HG03457 (cell line): ENCODE measurements around the gene DDX49.
"Not testable (repeated sequence)": the region's sequence is repeated elsewhere in the genome, so short reads cannot be mapped to it uniquely, and the experiment has no call there.

Source experiments
- ATAC-seq: cut with Tn5 transposase; IDR thresholded peaks from one replicate; pipeline ENCODE4 v1.9.1; 2021; ENCODE audit warnings: moderate number of reproducible peaks; ENCODE audit not compliant: unreplicated experiment

The DDX49 gene

DNA sequence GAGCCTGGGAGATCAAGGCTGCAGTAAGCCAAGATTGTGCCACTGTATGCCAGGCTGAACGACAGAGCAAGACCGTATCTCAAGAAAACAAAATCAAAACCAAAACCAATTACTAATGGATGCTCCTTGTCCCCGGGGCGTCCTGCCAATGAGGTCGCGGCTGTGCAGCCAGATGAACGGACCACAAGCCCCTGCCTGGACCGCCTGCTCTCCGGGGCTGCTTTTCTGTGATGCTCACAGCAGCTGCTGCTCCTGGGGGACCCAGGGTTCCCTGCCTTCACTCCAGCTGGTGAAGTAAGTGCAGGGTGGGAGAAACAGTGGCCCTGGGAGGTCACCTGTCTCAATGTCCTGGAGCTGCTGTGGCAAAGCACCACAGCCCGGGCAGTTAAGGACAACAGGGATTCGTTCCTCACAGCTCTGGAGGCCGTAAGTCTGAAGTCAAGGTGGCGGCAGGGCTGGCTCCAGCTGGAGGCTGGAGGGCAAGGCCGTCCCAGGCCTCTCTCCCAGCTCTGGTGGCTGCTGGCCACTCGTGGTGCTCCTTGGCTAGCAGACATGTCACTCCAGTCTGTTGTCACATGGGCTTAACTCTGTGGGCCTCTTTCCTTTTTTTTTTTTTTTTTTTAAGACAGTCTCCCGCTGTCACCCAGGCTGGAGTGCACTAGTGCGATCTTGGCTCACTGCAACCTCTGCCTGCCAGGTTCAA lies 10.4 kb upstream of the DDX49 start:
- ATAC-seq, result no peak

DNA sequence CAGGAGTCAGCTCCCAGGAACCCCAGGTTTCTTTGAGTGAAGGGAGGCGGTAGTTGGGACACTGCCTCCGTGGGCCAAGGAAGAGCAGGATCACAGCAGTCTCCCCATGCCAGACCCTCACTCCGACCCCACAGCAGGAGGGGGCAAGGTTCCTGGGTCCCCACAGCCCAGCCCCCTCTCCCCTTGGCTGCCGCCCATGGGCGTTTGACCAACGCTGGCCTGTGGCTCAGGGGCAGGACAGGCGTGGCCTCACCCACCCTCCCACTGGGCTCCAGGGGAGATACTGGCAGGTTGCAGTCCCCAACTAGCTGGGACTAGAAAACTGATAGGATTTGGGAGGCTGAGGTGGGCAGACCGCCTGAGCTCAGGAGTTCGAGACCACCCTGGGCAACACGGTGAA lies 9.5 kb upstream of the DDX49 start:
- ATAC-seq, result no peak

DNA sequence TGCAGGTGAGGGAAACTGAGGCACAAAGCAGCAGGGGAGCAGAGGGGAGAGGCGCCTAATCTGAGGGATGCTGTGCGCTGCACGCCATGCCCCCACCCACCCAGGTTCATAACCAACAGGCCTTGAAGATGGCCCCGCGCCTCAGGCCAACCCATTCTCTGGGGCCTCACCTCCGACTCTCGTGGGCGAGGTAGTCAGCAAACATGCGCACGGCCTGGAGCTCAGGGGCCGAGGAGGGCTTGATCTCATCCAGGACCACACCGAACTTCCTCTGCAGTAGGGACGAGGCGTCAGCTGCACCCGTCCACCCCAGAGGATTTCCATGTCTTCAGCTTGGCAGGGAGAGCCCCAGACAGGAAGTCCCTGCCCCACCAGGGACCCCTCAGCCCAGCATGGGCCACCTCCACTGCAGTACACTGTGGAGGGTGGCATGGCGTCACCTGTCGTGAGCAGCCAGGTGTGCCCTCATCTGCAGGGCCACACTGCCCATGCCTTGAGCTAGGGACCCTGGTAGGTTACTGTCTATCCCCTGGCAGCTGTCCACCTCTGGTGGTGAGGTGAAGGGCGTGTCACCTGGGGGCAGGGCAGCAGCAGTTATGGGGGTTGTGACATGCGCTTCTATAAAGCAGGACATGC lies 8.6 kb upstream of the DDX49 start:
- no peak for ATAC-seq

DNA sequence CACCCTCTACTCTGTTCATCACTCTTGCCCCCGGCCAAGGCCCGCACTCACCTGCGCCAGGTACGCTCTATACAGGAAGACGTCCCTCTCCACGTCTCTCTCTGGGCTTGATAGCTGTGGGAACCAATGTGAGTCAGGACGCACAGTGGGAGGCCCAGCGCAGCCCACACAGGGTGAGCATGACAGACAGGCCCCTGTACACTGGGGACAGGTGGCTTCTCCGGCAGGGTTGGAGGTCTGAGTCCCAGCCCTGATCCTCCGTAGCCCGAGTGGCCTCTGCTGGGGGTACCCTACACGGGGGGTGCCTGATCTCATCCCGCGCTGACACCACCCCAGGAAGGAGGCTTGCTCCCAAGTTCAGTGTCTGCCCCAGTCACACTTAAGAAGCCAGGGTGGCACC lies 6.6 kb upstream of the DDX49 start:
- ATAC-seq, result no peak

DNA sequence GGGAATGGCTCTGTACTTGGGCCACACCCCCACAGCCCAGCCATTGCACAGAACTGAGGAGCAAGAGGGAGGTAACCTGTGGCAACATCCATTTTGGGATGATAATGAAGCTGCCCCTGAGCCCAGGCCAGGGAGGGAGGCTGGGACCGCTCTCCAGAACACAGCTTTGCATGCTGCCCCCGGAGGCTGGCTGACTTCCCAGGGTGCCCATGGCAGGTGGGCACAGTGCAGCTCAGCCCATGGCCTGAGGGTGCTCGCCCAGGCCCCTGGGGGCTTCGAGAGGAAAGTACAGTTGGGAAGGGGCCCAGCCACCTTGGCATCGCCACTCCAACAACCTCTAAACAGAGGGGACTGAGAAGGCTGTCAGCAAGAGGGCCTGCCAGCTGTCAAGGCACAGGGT lies 6.0 kb upstream of the DDX49 start:
- no peak for ATAC-seq

DNA sequence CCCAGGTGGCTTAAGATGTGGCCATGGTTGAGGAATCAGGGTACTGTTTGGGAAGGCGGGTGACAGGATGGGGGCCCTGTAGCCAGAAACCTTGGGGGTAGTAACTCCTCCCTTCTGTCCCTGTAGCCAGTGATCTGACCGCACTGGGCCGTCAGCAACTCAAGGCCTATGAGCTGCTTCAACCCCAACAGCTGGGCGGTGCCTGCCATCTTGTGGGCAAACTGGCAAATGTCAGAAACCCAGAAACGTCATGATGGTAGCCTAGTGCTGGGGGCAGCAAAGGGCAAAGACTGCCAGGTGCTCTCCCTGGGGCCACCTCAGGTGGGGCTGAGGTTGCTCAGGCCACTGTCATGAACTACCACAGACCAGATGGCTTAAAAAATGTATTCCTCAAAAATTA lies 3.9 kb upstream of the DDX49 start:
- no peak for ATAC-seq

DNA sequence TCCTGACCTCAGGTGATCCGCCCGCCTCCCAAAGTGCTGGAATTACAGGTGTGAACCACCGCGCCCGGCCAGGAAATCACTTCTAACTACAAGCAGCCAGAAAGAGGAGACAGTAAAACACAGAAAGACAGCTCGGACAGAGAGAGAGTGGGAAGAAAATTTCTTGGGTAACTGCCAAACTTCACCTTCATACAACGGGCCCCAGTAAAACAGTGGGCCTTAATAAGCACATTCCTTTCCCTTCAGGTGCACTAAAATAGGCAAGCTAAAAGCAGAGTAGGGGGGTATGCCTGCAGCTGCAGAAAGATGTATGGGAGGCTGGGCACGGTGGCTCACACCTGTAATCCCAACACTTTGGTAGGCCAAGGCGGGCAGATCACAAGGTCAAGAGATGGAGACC lies 1.9 kb upstream of the DDX49 start:
- ATAC-seq, result not testable (repeated sequence)

DNA sequence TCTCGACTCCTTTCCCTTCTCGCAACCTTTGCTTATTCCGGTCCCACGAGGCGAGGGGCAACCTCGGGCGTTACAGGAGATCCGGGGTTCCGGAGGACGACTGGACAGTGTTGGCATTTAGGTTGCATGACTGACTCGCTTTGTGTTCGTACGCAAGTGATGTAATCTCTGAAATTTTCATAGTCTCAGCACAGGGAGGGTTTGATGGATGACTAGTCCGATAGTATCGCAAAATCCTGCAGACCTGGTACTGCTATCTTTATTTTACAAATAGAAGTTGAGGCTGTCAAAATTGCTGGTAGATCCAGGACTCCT lies 342 bp downstream of the DDX49 start:
- ATAC-seq, result no peak

DNA sequence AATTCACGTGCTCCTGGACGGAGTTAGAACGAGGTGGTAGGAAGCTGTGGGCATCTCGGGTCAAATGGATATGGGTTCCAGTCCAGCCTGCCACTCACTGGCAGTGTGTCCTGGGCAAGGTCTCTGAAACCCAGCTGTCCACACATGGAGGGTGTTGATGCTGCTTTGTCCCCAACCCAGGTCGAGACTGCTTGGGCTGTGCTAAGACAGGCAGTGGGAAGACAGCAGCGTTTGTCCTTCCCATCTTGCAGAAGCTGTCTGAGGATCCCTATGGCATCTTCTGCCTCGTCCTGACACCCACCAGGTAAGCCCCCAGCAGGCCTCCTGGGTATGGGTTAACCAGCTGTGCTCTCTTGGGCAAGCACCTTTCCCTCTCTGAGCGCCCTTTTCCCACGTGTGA lies 885 bp downstream of the DDX49 start:
- no peak for ATAC-seq

DNA sequence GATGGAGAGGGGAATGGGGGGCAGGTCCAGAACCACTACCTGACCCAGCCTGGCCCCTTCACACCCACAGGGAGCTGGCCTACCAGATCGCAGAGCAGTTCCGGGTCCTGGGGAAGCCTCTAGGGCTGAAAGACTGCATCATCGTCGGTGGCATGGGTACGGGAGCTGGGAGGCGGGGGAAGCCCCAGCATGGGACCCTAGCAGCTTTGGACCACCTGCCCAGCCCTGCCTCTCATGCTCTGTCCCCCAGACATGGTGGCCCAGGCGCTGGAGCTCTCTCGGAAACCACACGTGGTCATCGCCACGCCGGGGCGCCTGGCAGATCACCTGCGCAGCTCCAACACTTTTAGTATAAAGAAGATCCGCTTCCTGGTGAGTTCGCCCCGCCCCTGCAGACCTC lies 2.1 kb downstream of the DDX49 start:
- ATAC-seq, result no peak

DNA sequence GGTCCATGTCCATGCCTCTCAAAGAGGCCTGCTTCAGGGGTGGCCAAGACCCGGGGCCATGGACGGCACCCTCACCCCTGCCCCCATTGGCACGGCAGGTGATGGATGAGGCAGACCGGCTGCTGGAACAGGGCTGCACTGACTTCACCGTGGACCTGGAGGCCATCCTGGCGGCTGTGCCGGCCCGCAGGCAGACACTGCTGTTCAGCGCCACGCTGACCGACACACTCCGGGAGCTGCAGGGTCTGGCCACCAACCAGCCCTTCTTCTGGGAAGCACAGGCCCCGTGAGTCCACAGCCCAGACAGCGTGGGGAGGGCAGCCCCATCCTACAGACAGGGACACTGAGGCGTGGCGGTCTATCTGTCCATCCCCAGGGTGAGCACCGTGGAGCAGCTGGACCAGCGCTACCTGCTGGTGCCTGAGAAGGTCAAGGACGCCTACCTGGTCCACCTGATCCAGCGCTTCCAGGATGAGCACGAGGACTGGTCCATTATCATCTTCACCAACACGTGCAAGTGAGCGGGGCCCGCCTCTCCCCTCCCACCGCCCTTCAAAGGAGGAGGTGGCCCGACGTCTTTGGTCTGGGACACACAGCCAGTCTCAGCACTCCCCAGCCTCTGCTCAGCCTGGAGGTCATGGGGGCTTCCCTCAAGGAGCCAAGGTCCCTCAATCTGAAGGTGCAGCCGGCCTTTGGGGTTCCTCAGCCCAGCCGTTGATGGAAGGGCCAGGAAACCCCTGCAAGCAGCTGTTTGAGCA lies 2.9 kb downstream of the DDX49 start:
- no peak for ATAC-seq

DNA sequence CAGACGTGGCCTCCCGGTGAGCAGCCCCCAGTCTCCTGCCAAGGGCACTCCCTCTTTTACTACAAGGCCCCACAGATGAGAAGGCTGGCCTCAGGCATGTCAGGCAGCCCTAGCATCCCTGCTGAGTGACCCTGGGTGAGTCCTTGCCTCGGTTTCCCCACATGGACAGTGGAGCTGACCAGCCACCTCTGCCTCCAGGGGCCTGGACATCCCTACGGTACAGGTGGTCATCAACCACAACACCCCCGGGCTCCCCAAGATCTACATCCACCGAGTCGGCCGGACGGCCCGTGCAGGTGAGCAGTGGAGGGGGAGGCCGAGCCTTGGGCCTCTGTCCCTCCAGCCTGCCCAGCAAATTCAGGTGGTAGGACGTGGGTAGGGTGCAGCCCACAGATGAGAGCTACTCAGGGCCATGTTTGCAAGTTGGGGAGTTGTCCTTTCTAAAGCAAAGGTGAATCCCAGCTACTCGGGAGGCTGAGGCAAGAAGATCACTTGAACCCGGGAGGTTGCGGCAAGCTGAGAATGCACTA lies 5.2 kb downstream of the DDX49 start:
- no peak for ATAC-seq

DNA sequence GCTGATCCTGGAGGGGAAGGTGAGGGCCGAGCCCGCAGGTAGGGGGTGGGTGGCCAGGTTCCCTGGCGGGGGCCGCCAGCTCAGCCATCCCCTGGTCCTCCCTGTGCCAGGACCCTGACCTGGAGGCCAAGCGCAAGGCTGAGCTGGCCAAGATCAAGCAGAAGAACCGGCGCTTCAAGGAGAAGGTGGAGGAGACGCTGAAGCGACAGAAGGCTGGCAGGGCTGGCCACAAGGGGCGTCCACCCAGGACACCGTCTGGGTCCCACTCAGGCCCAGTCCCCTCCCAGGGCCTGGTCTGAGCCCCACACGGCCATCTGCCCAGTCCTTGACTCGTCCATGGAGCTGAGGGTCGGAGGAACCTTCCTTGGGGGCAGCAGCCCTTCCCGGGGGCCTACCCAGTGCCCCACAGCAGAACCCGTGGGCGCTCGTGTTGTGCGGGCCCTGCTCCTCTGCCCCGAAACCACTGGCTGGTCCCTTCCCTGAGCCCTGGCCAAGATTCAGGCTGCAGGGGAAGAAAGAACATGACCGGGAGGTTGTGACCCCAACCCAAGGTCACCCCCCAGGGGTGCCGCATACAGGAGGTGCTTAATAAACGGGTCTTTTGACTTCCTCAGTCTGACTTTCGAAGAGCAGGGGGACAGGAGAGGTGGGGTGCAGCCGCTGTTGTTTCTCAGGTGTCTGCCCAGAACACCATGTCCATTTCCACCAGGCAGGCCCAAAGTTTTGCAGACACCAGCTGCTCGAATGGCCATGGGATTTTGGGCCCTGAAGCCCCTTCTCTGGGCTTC lies 8.7 kb downstream of the DDX49 start:
- ATAC-seq, result no peak

DNA sequence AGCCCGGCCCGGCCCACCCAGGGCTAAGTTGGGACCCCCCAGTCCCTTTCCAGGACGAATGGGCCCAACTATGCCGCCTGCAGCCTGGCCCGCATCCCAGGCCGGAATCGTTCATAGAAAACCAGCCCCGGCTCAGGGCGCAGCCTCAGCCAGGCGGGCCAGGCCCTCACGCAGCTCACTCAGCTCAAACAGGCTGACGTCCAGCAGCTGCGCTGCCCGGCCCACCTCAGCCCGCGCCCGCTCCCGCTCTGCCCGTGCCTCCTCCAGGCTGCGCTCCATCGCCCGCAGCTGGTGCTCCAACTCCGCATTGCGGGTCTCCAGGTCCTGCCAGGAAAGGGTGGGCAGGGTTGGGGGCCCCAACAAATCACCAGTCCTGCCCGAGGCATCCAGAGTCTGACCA lies 9.8 kb downstream of the DDX49 start:
- no peak for ATAC-seq

DNA sequence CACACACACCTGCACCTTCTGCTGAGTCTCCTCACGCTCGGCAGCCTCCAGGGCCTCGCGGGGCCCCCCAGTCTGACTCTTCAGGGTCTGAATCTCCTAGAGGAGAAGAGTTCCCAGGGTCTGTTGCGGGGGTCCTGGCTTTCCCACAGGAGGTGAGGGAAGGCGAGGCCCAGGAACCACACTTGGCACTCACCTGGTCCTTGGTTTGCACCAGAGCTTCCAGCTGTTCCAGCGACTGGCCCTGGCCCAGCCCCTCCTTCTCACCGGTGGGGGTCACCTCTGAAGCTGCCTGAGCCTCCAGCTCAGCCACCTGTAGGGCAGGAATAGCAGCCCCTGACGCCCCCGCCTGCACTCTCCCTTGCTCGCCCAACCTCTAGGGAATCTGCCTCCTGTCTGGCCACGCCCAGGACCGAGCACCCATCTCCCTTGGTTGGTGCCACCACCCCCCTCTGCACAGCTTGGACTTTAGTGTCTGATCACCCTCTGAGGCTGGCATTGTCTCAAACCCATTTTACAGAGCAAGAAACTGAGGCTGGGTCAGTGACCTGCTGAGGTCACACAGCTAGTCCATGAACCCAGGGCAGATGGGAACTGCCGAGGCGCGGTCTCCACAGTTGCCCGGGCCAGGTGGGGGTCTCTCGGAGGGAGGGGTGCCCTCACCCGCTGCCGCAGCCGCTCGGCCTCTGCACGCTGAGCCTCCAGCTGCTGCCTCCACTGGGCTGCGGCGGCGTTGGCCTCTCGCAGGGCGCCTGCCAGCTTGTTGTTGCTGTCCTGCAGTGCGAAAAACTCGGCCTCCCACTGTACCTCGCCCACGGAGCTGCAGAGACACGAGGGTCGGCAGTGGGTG lies 12.0 kb downstream of the DDX49 start:
- no peak for ATAC-seq

DNA sequence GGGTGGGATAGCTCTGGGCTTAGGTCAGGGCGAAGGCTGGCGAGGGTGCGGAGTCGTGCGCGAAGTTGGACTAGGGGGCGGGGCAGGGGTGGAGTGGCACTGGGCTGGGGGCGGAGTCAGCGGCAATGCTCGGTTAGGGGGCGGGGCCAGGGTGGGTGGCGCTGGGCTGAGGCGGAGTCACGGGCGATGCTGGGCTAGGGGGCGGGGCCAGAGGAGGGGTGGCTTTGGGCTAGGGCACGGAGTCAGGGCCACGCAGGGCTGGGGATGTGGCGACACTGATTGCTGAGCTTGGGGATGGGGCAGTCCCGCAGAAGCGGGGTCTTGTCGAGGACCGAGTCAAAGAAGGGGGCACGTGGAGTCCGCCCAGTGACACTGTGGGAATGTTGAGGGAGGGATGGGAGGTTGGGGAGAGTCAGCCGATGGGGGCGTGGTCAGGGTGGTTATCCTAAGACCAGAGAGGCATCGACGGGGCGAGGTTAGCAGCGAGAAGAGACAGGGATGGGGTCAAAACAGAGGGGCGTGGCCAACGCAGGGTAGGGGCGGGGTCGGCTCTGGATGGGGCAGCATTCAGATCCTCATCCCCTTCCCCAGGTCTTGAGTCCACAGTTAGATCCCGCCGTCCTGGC lies 12.8 kb downstream of the DDX49 start:
- no peak for ATAC-seq

DNA sequence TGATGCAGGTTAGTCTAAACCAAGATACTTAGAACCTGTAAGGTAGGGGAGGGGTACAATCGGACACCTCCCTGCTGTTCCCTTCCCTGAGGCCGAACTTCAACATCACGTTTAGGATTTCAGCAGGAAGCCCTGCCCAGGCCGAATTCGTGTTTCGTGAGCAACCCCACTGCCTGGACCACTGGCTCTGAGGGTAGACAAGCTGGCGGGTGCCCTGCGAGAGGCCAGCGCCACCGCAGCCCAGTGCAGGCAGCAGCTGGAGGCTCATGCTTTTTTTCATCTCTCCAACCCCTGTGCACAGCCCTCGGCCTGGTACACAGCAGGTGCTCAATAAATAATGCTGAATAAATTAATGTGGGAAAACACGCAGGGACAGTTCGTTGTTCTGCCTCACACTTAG lies 13.8 kb downstream of the DDX49 start:
- no peak for ATAC-seq

DNA sequence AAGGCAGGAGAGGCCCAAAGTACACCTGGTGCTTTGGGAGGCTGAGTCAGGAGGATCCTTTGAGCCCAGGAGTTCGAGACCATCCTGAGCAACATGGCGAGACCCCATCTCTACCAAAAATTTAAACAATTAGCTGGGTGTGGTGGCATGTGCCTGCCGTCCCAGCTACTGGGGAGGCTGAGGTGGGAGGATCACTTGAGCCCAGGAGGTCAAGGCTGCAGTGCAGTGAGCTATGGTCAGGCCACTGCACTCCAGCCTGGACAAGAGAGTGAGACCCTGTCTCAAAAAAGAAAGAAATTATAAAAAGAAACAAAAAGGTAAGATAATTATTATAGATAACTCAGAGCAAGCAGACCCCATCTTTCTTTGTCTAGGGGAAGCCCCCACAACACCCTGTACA lies 19.6 kb downstream of the DDX49 start:
- ATAC-seq, result no peak

DNA sequence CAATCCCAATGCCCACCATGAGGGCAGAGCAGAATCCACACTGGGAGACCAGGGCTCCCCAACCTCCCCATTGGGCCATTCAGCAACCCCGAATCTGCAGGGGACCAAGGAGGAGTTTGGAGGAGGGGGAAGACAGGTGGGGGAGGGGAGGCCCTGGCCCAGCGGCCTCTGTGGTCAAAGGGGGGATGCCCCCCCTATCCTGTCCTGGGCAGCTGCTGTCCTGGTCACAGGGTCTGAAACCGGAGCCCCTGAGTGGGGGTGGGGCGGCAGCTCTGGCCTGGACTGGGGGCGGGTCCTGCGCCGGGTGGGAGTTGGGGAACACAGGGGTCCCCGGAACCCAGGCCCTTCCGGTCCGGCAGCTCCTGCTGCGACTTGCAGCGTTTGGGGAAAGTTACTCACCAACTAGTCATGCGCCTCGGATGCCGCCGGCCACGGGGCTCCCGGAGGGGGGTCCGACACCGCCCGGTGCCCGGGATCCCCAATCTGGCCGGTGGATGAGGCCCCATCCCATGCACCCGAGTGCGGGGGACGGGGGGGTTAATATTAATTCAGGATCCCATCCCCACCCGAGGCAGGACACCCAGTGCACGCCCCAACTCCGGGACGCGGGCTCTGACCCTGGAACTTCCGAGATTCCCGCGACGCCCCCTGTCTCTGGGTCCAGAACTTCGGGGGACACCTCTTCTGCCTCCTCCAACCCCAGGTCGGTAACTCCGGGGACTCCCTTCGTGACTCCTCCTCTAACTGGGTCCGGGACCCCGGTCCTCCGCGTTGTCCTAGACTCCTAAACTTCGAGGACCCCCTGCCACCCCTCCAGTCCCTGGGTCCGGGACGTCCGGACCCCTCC lies 20.6 kb downstream of the DDX49 start:
- ATAC-seq, result no peak
